Right cardiac atrium (tissue), 5 donors: ENCODE measurements around the gene ZNRF1. TPM values are rescaled to one million over a fixed set of nuclear protein-coding genes. Genes with fewer than 3 reads are reported as not detected.

Source experiments
- ATAC-seq, 2 donors: fragments of 200-7000 bp; cut with Tn5 transposase; one replicate each; pipeline versions ENCODE4 v1.8.0 to v1.9.1; 2020; ENCODE audit warnings: moderate library complexity in 2 of 2, mild to moderate bottlenecking in 1 of 2
- DNase-seq, 3 donors: peaks; one replicate each; pipeline ENCODE4 v3.0.0-alpha.2; 2020
- H3K27ac ChIP-seq: one replicate; pipeline ENCODE4 v1.5.1; 2013; ENCODE audit warnings: mild to moderate bottlenecking, low read length, control low read depth, moderate library complexity
- H3K27me3 ChIP-seq: one replicate; pipeline ENCODE4 v1.6.1; 2013; ENCODE audit not compliant: control insufficient read depth, insufficient read depth
- H3K4me1 ChIP-seq: one replicate; pipeline ENCODE4 v1.6.1; 2013; ENCODE audit warnings: low read length; ENCODE audit not compliant: control insufficient read depth, insufficient read depth
- H3K4me3 ChIP-seq: one replicate; pipeline ENCODE4 v1.5.1; 2013; ENCODE audit warnings: low read length, control low read depth
- H3K9me3 ChIP-seq: one replicate; pipeline ENCODE4 v1.6.1; 2013; ENCODE audit warnings: low read length; ENCODE audit not compliant: control insufficient read depth
- WGBS: extraction: QIAGEN DNeasy Blood & Tissue Kit; methylation state at CpG from one replicate; pipeline ENCODE4 v1.1.7; 2013; 5-methylcytosine and 5-hydroxymethylcytosine counted together
- intact Hi-C, 4 donors: fragments of 100-400 bp; cut with DNase I; formaldehyde crosslinking; loops; one replicate each; pipeline versions ENCODE4 v1.11.0 to v1.14.0; 2022 to 2023
- polyA plus RNA-seq: library from polyadenylated mRNA; stranded (reverse); fragments of 200-250 nt; gene quantifications from one replicate; pipeline ENCODE4 v1.2.3, GENCODE V29; 2013
- total RNA-seq, 4 donors: library from RNA; stranded (reverse); fragmentation: NEBNext Ultra II Directional; extraction: Animal tissue kit (Norgen Biotek cat#: 25700); gene quantifications; one replicate each; pipeline ENCODE4 v1.2.1, GENCODE V29; 2021
- donor health status: healthy with polysubstance abuse.
- donor health status: DM: no; HTN: yes; CAD: no.
- donor health status: DM: no; HTN: no; CAD: no.
- donor health status: DM: no; HTN: yes; CAD: no; lungs with severe emphysema.
- donor health status: DM: yes; HTN: yes; CAD: no.

The ZNRF1 gene
- total and polyA plus RNA-seq, 5 donors = 10.7 to 19.6 (median 13.0) TPM

- H3K27ac ChIP-seq = no peak overlapping the region
- H3K4me3 ChIP-seq = no peak overlapping the region
- no peaks in the 10 kb centered on the region for H3K4me1 ChIP-seq
- H3K9me3 ChIP-seq = no peaks in the 10 kb centered on the region
- intact Hi-C loops = no loop called here
- 56% methylated on average over 3 of the region's 3 CpGs for WGBS
- no peaks in the 10 kb centered on the region for H3K27me3 ChIP-seq
- ATAC-seq (no peak), DNase-seq (no peak)
Observed at GRCh38 chr16:75147968-75148310, 149.1 kb downstream of the ZNRF1 start.

GRCh38 chr16:75148311-75149195, 149.7 kb downstream of the ZNRF1 start, which contains the start of gene ZFP1:
Gene ZFP1, plus strand, starts transcription at chr16:75148524. Its CDS starts 4,428 bp downstream, at chr16:75152952.
- H3K9me3 ChIP-seq = no peaks in the 10 kb centered on the region
- intact Hi-C loops = no loop called here
- no peaks in the 10 kb centered on the region for H3K4me1 ChIP-seq
- H3K4me3 ChIP-seq = peak within 1 kb of the TSS; percentile 89
- peak within 1 kb of the TSS; percentile 97 for H3K27ac ChIP-seq
- DNase-seq (peak; percentile 96 to 99 (median 98)), ATAC-seq (peak; percentile 99)
- under 1% methylated on average over 93 of the region's 93 CpGs for WGBS
- no peaks in the 10 kb centered on the region for H3K27me3 ChIP-seq

- ATAC-seq = no peak
Observed at GRCh38 chr16:75151798-75152197, 153.0 kb downstream of the ZNRF1 start.

GRCh38 chr16:75152635-75153034, 153.8 kb downstream of the ZNRF1 start:
- Histone ChIP-seq H3K27me3 (no peaks in the 10 kb centered on the region), H3K4me1 (peaks cover 2% of the 10 kb centered on the region), H3K27ac (no peak overlapping the region), H3K9me3 (no peaks in the 10 kb centered on the region), H3K4me3 (no peak overlapping the region)
- ATAC-seq (no peak), DNase-seq (no peak)
- intact Hi-C loops = no loop called here

More at GRCh38 chr16:75151798-75152197, 153.0 kb downstream of the ZNRF1 start:
- intact Hi-C loops = no loop called here
- Histone ChIP-seq H3K4me1 (peaks cover 2% of the 10 kb centered on the region), H3K27me3 (no peaks in the 10 kb centered on the region), H3K9me3 (no peaks in the 10 kb centered on the region), H3K27ac (no peak overlapping the region), H3K4me3 (no peak overlapping the region)
- WGBS = 78% methylated on average over 2 of the region's 2 CpGs
- no peak for DNase-seq

- H3K27ac ChIP-seq = no peak overlapping the region
- 100% methylated on average over 1 of the region's 1 CpG for WGBS
- no peak overlapping the region for H3K4me3 ChIP-seq
- H3K4me1 ChIP-seq = peaks cover 2% of the 10 kb centered on the region
- intact Hi-C loops = no loop called here
- no peak for DNase-seq
- ATAC-seq = no peak
- no peaks in the 10 kb centered on the region for H3K27me3 ChIP-seq
- no peaks in the 10 kb centered on the region for H3K9me3 ChIP-seq
Observed at GRCh38 chr16:75160386-75160785, 161.6 kb downstream of the ZNRF1 start.

Other genes with a start within 250 kb of the ZNRF1 start
- gene FA2H, start 224.2 kb upstream of the ZNRF1 start, total RNA-seq = under 1 TPM in 3 of 4 donors, not detected in 1; 0.18 to 0.76 (median 0.57) TPM
- 0.52 TPM for gene FA2H, start 224.2 kb upstream of the ZNRF1 start, polyA plus RNA-seq
- gene WDR59, start 13.9 kb upstream of the ZNRF1 start, total RNA-seq = 10 to 100 TPM; 35.0 to 62.3 (median 47.2) TPM
- gene WDR59, start 13.9 kb upstream of the ZNRF1 start, polyA plus RNA-seq = 17.4 TPM
- 10 to 100 TPM; 28.2 to 55.9 (median 39.5) TPM for gene LDHD, start 117.8 kb downstream of the ZNRF1 start, total RNA-seq
- 56.5 TPM for gene LDHD, start 117.8 kb downstream of the ZNRF1 start, polyA plus RNA-seq
- gene ZFP1, start 149.5 kb downstream of the ZNRF1 start, total RNA-seq = 10 to 100 TPM in 1 of 4 donors, 1 to 10 TPM in 3; 6.4 to 11.2 (median 9.1) TPM
- gene ZFP1, start 149.5 kb downstream of the ZNRF1 start, polyA plus RNA-seq = 3.8 TPM
- gene CTRB2, start 208.1 kb downstream of the ZNRF1 start, total RNA-seq = 1 to 10 TPM in 1 of 4 donors, not detected in 3; 2.9 TPM
- 0.14 TPM for gene CTRB2, start 208.1 kb downstream of the ZNRF1 start, polyA plus RNA-seq
- under 1 TPM in 1 of 4 donors, not detected in 3; 0.62 TPM for gene CTRB1, start 220.0 kb downstream of the ZNRF1 start, total RNA-seq
- 0.27 TPM for gene CTRB1, start 220.0 kb downstream of the ZNRF1 start, polyA plus RNA-seq